22Rv1 (cell line): ENCODE measurements around the gene NREP.

ENCODE experiments used
- CTCF ChIP-seq: fragments of 450-650 bp; IDR thresholded peaks from 2 replicates; pipeline ENCODE4 v1.5.1; 2017; ENCODE audit warnings: mild to moderate bottlenecking
- ZFX ChIP-seq: fragments of 450-650 bp; IDR thresholded peaks from 2 replicates; pipeline ENCODE4 v1.6.1; 2017; ENCODE audit warnings: antibody characterized with exemption, borderline replicate concordance

- TF ChIP-seq CTCF (no peak), ZFX (no peak)
Observed at GRCh38 chr5:111699976-111700375, 57.0 kb downstream of the NREP start.
